HEK293 (cell line): ENCODE results near the gene RNF32.

Experiments
- MZF1 ChIP-seq: fragments of 450-650 bp; formaldehyde crosslinking; IDR thresholded peaks from 2 replicates; pipeline ENCODE4 v1.5.1; 2017; ENCODE audit warnings: missing biosample characterization, missing genetic modification characterization, borderline replicate concordance
- TF ChIP-seq, protein P1 (sequence below): fragments of 450-650 bp; formaldehyde crosslinking; IDR thresholded peaks from 2 replicates; pipeline ENCODE4 v1.5.1; 2016; ENCODE audit warnings: missing biosample characterization, missing genetic modification characterization, low read depth
- TF ChIP-seq, protein P2 (sequence below): fragments of 450-650 bp; formaldehyde crosslinking; IDR thresholded peaks from 2 replicates; pipeline ENCODE4 v1.5.1; 2016; ENCODE audit warnings: missing biosample characterization, missing genetic modification characterization

DNA sequence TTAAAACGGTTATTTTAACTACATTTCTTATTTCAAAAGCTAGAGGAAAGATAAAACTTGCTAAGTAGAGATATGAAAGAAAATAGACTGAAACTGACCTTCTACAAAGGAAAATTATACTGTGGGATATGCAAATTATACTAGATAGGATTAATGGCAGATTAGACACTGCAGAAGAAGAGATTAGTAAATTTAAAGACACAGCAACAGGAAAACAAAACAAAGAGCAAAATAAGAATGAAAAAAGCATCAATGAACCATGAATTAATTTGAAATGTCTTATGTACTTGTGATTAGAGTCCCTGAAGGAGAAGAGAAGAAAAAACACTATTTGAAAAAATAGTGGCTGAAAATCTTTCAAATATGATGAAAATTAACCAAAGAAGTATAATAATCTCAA, 52.3 kb downstream of the RNF32 start:
- TF ChIP-seq, protein P1, sequence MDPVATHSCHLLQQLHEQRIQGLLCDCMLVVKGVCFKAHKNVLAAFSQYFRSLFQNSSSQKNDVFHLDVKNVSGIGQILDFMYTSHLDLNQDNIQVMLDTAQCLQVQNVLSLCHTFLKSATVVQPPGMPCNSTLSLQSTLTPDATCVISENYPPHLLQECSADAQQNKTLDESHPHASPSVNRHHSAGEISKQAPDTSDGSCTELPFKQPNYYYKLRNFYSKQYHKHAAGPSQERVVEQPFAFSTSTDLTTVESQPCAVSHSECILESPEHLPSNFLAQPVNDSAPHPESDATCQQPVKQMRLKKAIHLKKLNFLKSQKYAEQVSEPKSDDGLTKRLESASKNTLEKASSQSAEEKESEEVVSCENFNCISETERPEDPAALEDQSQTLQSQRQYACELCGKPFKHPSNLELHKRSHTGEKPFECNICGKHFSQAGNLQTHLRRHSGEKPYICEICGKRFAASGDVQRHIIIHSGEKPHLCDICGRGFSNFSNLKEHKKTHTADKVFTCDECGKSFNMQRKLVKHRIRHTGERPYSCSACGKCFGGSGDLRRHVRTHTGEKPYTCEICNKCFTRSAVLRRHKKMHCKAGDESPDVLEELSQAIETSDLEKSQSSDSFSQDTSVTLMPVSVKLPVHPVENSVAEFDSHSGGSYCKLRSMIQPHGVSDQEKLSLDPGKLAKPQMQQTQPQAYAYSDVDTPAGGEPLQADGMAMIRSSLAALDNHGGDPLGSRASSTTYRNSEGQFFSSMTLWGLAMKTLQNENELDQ (tag by site-specific recombination), result no peak
- TF ChIP-seq, protein P2, sequence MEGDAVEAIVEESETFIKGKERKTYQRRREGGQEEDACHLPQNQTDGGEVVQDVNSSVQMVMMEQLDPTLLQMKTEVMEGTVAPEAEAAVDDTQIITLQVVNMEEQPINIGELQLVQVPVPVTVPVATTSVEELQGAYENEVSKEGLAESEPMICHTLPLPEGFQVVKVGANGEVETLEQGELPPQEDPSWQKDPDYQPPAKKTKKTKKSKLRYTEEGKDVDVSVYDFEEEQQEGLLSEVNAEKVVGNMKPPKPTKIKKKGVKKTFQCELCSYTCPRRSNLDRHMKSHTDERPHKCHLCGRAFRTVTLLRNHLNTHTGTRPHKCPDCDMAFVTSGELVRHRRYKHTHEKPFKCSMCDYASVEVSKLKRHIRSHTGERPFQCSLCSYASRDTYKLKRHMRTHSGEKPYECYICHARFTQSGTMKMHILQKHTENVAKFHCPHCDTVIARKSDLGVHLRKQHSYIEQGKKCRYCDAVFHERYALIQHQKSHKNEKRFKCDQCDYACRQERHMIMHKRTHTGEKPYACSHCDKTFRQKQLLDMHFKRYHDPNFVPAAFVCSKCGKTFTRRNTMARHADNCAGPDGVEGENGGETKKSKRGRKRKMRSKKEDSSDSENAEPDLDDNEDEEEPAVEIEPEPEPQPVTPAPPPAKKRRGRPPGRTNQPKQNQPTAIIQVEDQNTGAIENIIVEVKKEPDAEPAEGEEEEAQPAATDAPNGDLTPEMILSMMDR (tag by site-specific recombination), result no peak
- no peak for TF ChIP-seq MZF1
